Vagina (tissue), 2 donors: ENCODE data around the gene MBD3L5. TPM values are rescaled to one million over a fixed set of nuclear protein-coding genes. Genes with fewer than 3 reads are reported as not detected.
A peak's percentile ranks its signal among the peaks of the same experiment; 100 is the strongest.

Experiments used
- DNase-seq, 2 donors: peaks; one replicate each; pipeline ENCODE4 v3.0.0-alpha.2; 2017; ENCODE audit errors: extremely low spot score in 2 of 2
- H3K27ac ChIP-seq: fragments of 200-600 bp; sonication (generic); one replicate; pipeline ENCODE4 v1.5.1; 2019
- H3K27me3 ChIP-seq: fragments of 200-600 bp; sonication (generic); one replicate; pipeline ENCODE4 v1.5.1; 2019
- H3K36me3 ChIP-seq, 2 donors: fragments of 200-600 bp; sonication (generic); one replicate each; pipeline ENCODE4 v1.5.1; 2017 to 2019
- H3K4me1 ChIP-seq: fragments of 200-600 bp; sonication (generic); one replicate; pipeline ENCODE4 v1.5.1; 2019
- H3K4me3 ChIP-seq, 2 donors: fragments of 200-600 bp; sonication (generic); 1 replicate in 1 of 2; 2 replicates in 1 of 2; pipeline ENCODE4 v1.5.1; 2016 to 2019
- H3K9me3 ChIP-seq: fragments of 200-600 bp; sonication (generic); one replicate; pipeline ENCODE4 v1.5.1; 2019
- CTCF ChIP-seq, 3 experiments: fragments of 450-650 bp in 2 of 3; fragments of 200-600 bp in 1 of 3; sonication (generic) in 1 of 3; IDR thresholded peaks; one replicate each; pipeline ENCODE4 v1.5.1; 2017 to 2019; ENCODE audit warnings: antibody characterized with exemption in 3 of 3, mild to moderate bottlenecking in 2 of 3, moderate library complexity in 2 of 3
- POLR2A ChIP-seq, 2 donors: fragments of 450-650 bp; IDR thresholded peaks; one replicate each; pipeline ENCODE4 v1.6.1; 2017; ENCODE audit warnings: antibody characterized with exemption in 2 of 2, mild to moderate bottlenecking in 2 of 2, moderate library complexity in 2 of 2
- POLR2AphosphoS5 ChIP-seq, 2 donors: sonication (generic); formaldehyde crosslinking; IDR thresholded peaks; one replicate each; pipeline ENCODE4 v1.9.0; 2017; ENCODE audit warnings: antibody characterized with exemption in 2 of 2, mild to moderate bottlenecking in 2 of 2, low read depth in 1 of 2; ENCODE audit not compliant: insufficient read depth in 1 of 2
- intact Hi-C: fragments of 100-400 bp; cut with DNase I; formaldehyde crosslinking; loops from one replicate; pipeline ENCODE4 v1.15.1; 2023
- total RNA-seq: library from RNA; depleted of rRNA; stranded (reverse); fragments of >200 nt; gene quantifications from one replicate; pipeline ENCODE4 v1.2.3, GENCODE V29; 2016

The MBD3L5 gene
- total RNA-seq, 1 donor from 2014 or later, result not detected

GRCh38 chr19:7069904-7070226, 39.5 kb downstream of the MBD3L5 start:
- H3K36me3 ChIP-seq, result peaks cover 6 to 43% of the 10 kb centered on the region in 2 donors
- no peak for DNase-seq
- TF ChIP-seq POLR2AphosphoS5 (IDR thresholded peaks at IDR 0.05; ENCODE audit: insufficient read depth in 1 of 2, low read depth in 1 of 2) (no peak), POLR2A (IDR thresholded peaks at IDR 0.05) (no peak), CTCF (IDR thresholded peaks at IDR 0.05) (no peak)
- H3K27ac ChIP-seq, result peak overlapping the region; percentile 55
- H3K9me3 ChIP-seq, result no peaks in the 10 kb centered on the region
- peaks cover 10% of the 10 kb centered on the region for H3K4me1 ChIP-seq
- no peaks in the 10 kb centered on the region for H3K27me3 ChIP-seq
- peak overlapping the region; percentile 85 to 94 for H3K4me3 ChIP-seq
- intact Hi-C loops, result no loop called here

GRCh38 chr19:7072541-7072940, 42.2 kb downstream of the MBD3L5 start:
- no peak for TF ChIP-seq POLR2A (IDR thresholded peaks at IDR 0.05)
- no peak for TF ChIP-seq POLR2AphosphoS5 (IDR thresholded peaks at IDR 0.05; ENCODE audit: insufficient read depth in 1 of 2, low read depth in 1 of 2)
- no peak for TF ChIP-seq CTCF (IDR thresholded peaks at IDR 0.05)
- Histone ChIP-seq H3K27ac (no peak overlapping the region), H3K27me3 (no peaks in the 10 kb centered on the region), H3K36me3 (peaks cover 13 to 70% of the 10 kb centered on the region in 2 donors), H3K4me3 (no peak overlapping the region), H3K9me3 (peaks cover 16% of the 10 kb centered on the region), H3K4me1 (peaks cover 10% of the 10 kb centered on the region)
- peak in 1 of 2 donors; percentile 61 for DNase-seq
- intact Hi-C loops, result no loop called here

- Histone ChIP-seq H3K9me3 (peaks cover 38% of the 10 kb centered on the region), H3K4me1 (peaks cover 10% of the 10 kb centered on the region), H3K27ac (no peak overlapping the region), H3K36me3 (peaks cover 23 to 93% of the 10 kb centered on the region in 2 donors), H3K4me3 (no peak overlapping the region), H3K27me3 (no peaks in the 10 kb centered on the region)
- peak in 1 of 2 donors; percentile 94 for DNase-seq
- TF ChIP-seq CTCF (IDR thresholded peaks at IDR 0.05) (no peak), POLR2AphosphoS5 (IDR thresholded peaks at IDR 0.05; ENCODE audit: insufficient read depth in 1 of 2, low read depth in 1 of 2) (no peak), POLR2A (IDR thresholded peaks at IDR 0.05) (no peak)
- intact Hi-C loops, result no loop called here
These were observed 44.4 kb downstream of the MBD3L5 start for GRCh38 chr19:7074705-7075282.

- H3K4me1 ChIP-seq, result no peaks in the 10 kb centered on the region
- H3K4me3 ChIP-seq, result no peak overlapping the region
- peaks cover 35 to 100% of the 10 kb centered on the region in 2 donors for H3K36me3 ChIP-seq
- no peaks in the 10 kb centered on the region for H3K27me3 ChIP-seq
- DNase-seq, result peak in 1 of 2 donors; percentile 67
- no peak overlapping the region for H3K27ac ChIP-seq
- no peak for TF ChIP-seq POLR2AphosphoS5 (IDR thresholded peaks at IDR 0.05; ENCODE audit: insufficient read depth in 1 of 2, low read depth in 1 of 2)
- TF ChIP-seq CTCF (IDR thresholded peaks at IDR 0.05), result no peak
- TF ChIP-seq POLR2A (IDR thresholded peaks at IDR 0.05), result no peak
- intact Hi-C loops, result no loop called here
- H3K9me3 ChIP-seq, result peaks cover 52% of the 10 kb centered on the region
These were observed 45.8 kb downstream of the MBD3L5 start for GRCh38 chr19:7076151-7076550.

GRCh38 chr19:7078008-7078407, 47.6 kb downstream of the MBD3L5 start:
- intact Hi-C loops, result no loop called here
- Histone ChIP-seq H3K36me3 (peaks cover 49 to 100% of the 10 kb centered on the region in 2 donors), H3K4me1 (no peaks in the 10 kb centered on the region), H3K9me3 (peaks cover 70% of the 10 kb centered on the region), H3K27ac (no peak overlapping the region), H3K4me3 (no peak overlapping the region), H3K27me3 (no peaks in the 10 kb centered on the region)
- DNase-seq, result no peak
- TF ChIP-seq CTCF (IDR thresholded peaks at IDR 0.05) (no peak), POLR2AphosphoS5 (IDR thresholded peaks at IDR 0.05; ENCODE audit: insufficient read depth in 1 of 2, low read depth in 1 of 2) (no peak), POLR2A (IDR thresholded peaks at IDR 0.05) (no peak)
